Measurements from ENCODE around the gene AARS1. TPM values are rescaled to one million over a fixed set of nuclear protein-coding genes. Genes with fewer than 3 reads are reported as not detected.
"Not testable (repeated sequence)": the region's sequence is repeated elsewhere in the genome, so short reads cannot be mapped to it uniquely, and the experiment has no call there.

Gene AARS1
- total RNA-seq, 6 donors from 2014 or later, result 67.4 to 129 (median 102) TPM

- no peak overlapping the region for H3K4me3 ChIP-seq
- no peaks in the 10 kb centered on the region for H3K9me3 ChIP-seq
- H3K27ac ChIP-seq, result no peak overlapping the region
- no peaks in the 10 kb centered on the region for H3K27me3 ChIP-seq
- ATAC-seq (ENCODE audit: low FRiP score in 2 of 2) (no peak), DNase-seq (no peak)
- peaks cover 44 to 97% (median 81%) of the 10 kb centered on the region in 4 donors for H3K36me3 ChIP-seq
- TF ChIP-seq POLR2A (IDR thresholded peaks at IDR 0.05) (no peak), CTCF (IDR thresholded peaks at IDR 0.05) (no peak), EP300 (IDR thresholded peaks at IDR 0.05) (no peak), POLR2AphosphoS5 (IDR thresholded peaks at IDR 0.05) (no peak)
- no peaks in the 10 kb centered on the region for H3K4me1 ChIP-seq
- 92 to 99% methylated on average over 10 of the region's 10 CpGs for WGBS, 2 donors
Observed at GRCh38 chr16:70271696-70272095, 17.6 kb downstream of the AARS1 start.

GRCh38 chr16:70270176-70270575 is 19.1 kb downstream of the AARS1 start:
- DNase-seq (no peak), ATAC-seq (ENCODE audit: low FRiP score in 2 of 2) (no peak)
- WGBS, 2 donors, result 92 to 95% methylated on average over 3 of the region's 3 CpGs
- Histone ChIP-seq H3K4me1 (no peaks in the 10 kb centered on the region), H3K4me3 (no peak overlapping the region), H3K9me3 (no peaks in the 10 kb centered on the region), H3K27ac (no peak overlapping the region), H3K27me3 (no peaks in the 10 kb centered on the region), H3K36me3 (peaks cover 49 to 97% (median 79%) of the 10 kb centered on the region in 4 donors)
- TF ChIP-seq EP300 (IDR thresholded peaks at IDR 0.05), result no peak
- no peak for TF ChIP-seq POLR2A (IDR thresholded peaks at IDR 0.05)
- no peak for TF ChIP-seq POLR2AphosphoS5 (IDR thresholded peaks at IDR 0.05)

- DNase-seq (no peak), ATAC-seq (ENCODE audit: low FRiP score in 2 of 2) (no peak)
- Histone ChIP-seq H3K27ac (no peak overlapping the region), H3K27me3 (no peaks in the 10 kb centered on the region), H3K36me3 (peaks cover 49 to 97% (median 80%) of the 10 kb centered on the region in 4 donors), H3K9me3 (no peaks in the 10 kb centered on the region), H3K4me1 (no peaks in the 10 kb centered on the region), H3K4me3 (no peak overlapping the region)
- 89 to 97% methylated on average over 11 to 12 of the region's 12 CpGs for WGBS, 2 donors
- TF ChIP-seq POLR2AphosphoS5 (IDR thresholded peaks at IDR 0.05) (no peak), EP300 (IDR thresholded peaks at IDR 0.05) (no peak), POLR2A (IDR thresholded peaks at IDR 0.05) (no peak), CTCF (IDR thresholded peaks at IDR 0.05) (no peak)
Observed at GRCh38 chr16:70269471-70269870, 19.8 kb downstream of the AARS1 start.

GRCh38 chr16:70267922-70268321 is 21.4 kb downstream of the AARS1 start:
- not testable (repeated sequence) for H3K27me3 ChIP-seq; ATAC-seq (ENCODE audit: low FRiP score in 2 of 2); H3K27ac ChIP-seq; DNase-seq; H3K4me3 ChIP-seq; H3K4me1 ChIP-seq; H3K9me3 ChIP-seq
- peaks cover 58 to 99% (median 88%) of the 10 kb centered on the region in 4 donors for H3K36me3 ChIP-seq
- WGBS, 2 donors, result 89 to 92% methylated on average over 8 to 10 of the region's 10 CpGs

GRCh38 chr16:70267516-70267915 is 21.8 kb downstream of the AARS1 start:
- peak in 5 of 6 experiments; percentile 31 to 46 (median 45) for TF ChIP-seq CTCF (IDR thresholded peaks at IDR 0.05)
- TF ChIP-seq POLR2AphosphoS5 (IDR thresholded peaks at IDR 0.05), result no peak

GRCh38 chr16:70259903-70260302 is 29.4 kb downstream of the AARS1 start:
- DNase-seq; ATAC-seq (ENCODE audit: low FRiP score in 2 of 2); H3K27ac ChIP-seq; H3K4me3 ChIP-seq; H3K27me3 ChIP-seq; H3K9me3 ChIP-seq; H3K4me1 ChIP-seq: not testable (repeated sequence)
- WGBS, 2 donors, result 97 to 98% methylated on average over 6 of the region's 6 CpGs
- H3K36me3 ChIP-seq, result peaks cover 60 to 100% (median 96%) of the 10 kb centered on the region in 4 donors

More at GRCh38 chr16:70267516-70267915, 21.8 kb downstream of the AARS1 start:
- no peak for DNase-seq
- Histone ChIP-seq H3K4me3 (no peak overlapping the region), H3K4me1 (no peaks in the 10 kb centered on the region), H3K27ac (no peak overlapping the region), H3K9me3 (no peaks in the 10 kb centered on the region), H3K36me3 (peaks cover 58 to 99% (median 89%) of the 10 kb centered on the region in 4 donors), H3K27me3 (no peaks in the 10 kb centered on the region)
- peak in 1 of 2 donors; percentile 65 for ATAC-seq (ENCODE audit: low FRiP score in 2 of 2)
- WGBS, 2 donors, result 45 to 48% methylated on average over 4 to 6 of the region's 6 CpGs
